ENCODE measurements around the gene EXT2. TPM values are rescaled to one million over a fixed set of nuclear protein-coding genes. Genes with fewer than 3 reads are reported as not detected.

EXT2 gene
- total and polyA plus RNA-seq, 4 donors, result 18.0 to 95.3 (median 45.9) TPM

GRCh38 chr11:44267750-44268613, 172.5 kb downstream of the EXT2 start:
- no peaks in the 10 kb centered on the region for H3K27me3 ChIP-seq (ENCODE audit: control insufficient read depth in 3 of 3, insufficient read depth in 3 of 3, low read length in 2 of 3)
- DNase-seq (no peak), ATAC-seq (ENCODE audit: insufficient read depth, low FRiP score) (no peak)
- peaks cover 0 to 10% (median 0%) of the 10 kb centered on the region in 5 donors for H3K4me1 ChIP-seq (ENCODE audit: control insufficient read depth in 5 of 5, insufficient read depth in 5 of 5, low read length in 5 of 5)
- H3K36me3 ChIP-seq (ENCODE audit: control insufficient read depth in 4 of 4, insufficient read depth in 4 of 4, low read length in 4 of 4), result no peaks in the 10 kb centered on the region
- no peak overlapping the region for H3K4me3 ChIP-seq
- H3K27ac ChIP-seq (ENCODE audit: low read depth in 1 of 2, low read length in 1 of 2), result no peak overlapping the region
- 84 to 86% methylated on average over 8 of the region's 8 CpGs for WGBS, 2 donors
- H3K9ac ChIP-seq (ENCODE audit: insufficient read depth in 1 of 2, low read length in 2 of 2), result no peak overlapping the region
- no peak for TF ChIP-seq CTCF (IDR thresholded peaks at IDR 0.05; ENCODE audit: control extremely low read depth, extremely low read depth)
- no peaks in the 10 kb centered on the region for H3K9me3 ChIP-seq (ENCODE audit: control insufficient read depth in 4 of 4, insufficient read depth in 3 of 4, low read length in 3 of 4)

DNA sequence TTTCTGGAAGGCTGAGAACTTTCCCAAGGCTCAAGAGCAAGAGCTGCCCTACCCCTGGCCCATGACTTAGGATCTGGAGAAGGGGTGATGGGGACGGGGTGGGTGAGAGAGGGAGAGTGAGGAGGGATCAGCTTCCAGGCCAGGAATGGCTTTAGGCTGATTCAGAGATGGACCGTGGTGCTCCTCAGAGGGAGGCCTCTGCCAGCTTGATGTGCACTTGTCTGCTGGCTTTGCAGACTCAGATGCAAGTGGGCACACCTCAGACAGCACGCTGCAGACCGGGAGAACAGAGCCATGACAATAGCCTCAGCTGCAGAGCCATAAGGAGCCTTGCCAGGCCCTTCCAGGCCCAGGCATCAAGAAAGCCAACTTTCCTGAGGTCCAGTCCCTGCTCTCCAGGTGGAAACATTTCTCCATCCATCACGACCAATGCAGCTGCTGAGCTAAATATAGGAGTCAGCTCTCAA, 173.2 kb downstream of the EXT2 start:
- WGBS, 2 donors, result 80 to 87% methylated on average over 5 of the region's 5 CpGs
- Histone ChIP-seq H3K27ac (ENCODE audit: low read depth in 1 of 2, low read length in 1 of 2) (no peak overlapping the region), H3K27me3 (ENCODE audit: control insufficient read depth in 3 of 3, insufficient read depth in 3 of 3, low read length in 2 of 3) (no peaks in the 10 kb centered on the region)

DNA sequence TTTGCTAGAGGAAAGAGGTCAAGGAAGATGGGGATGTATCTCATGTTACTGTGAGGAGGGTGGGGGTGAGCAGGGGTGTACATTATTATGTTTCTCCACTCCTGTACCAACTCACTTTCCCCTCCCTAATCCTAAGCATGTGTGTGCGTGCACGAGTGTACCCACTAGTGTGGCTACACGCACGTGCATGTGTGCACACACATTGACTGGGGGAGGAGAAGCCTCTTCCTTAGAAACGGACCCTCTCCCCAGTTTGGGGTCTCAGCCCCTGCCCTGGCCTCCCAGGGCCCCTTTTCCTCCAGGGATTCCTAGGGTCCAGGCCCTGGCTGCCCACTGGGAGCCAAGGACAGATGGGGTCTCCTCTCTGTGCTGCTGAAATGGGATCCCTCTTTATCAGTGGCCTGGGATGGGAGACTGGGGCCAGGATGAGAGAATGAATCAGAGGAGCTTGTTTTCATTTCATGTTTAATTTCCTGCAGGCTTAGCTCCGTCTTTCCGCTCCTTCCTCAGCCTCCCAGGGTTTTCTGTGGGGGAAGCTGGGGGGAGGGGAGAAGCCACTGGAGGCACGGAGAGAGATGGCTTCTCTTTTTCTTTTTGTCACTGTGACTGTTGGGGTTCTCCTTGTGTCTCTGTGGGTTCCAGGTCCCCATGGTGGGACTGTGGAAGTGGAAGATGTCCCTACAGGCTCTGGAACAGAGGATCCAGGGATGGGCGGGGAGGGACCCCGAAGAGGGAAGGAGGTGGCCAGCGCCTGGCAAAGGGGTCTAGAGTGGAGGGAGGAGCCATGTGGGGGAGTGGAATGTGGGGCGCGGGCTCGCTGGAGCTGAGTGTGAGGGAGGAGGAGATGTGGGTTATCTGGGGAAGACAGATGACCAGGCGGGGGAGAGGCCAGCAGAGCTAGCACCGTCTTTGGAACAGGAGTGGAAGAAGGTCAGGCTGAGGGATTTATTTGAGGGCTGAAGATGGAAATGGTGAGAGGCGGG, 174.2 kb downstream of the EXT2 start:
- no peak overlapping the region for H3K9ac ChIP-seq (ENCODE audit: insufficient read depth in 1 of 2, low read length in 2 of 2)
- no peaks in the 10 kb centered on the region for H3K27me3 ChIP-seq (ENCODE audit: control insufficient read depth in 3 of 3, insufficient read depth in 3 of 3, low read length in 2 of 3)
- ATAC-seq (ENCODE audit: insufficient read depth, low FRiP score) (no peak), DNase-seq (peak; percentile 31 to 43 (median 33))
- no peak for TF ChIP-seq CTCF (IDR thresholded peaks at IDR 0.05; ENCODE audit: control extremely low read depth, extremely low read depth)
- no peak overlapping the region for H3K4me3 ChIP-seq
- 62 to 86% methylated on average over 16 to 17 of the region's 17 CpGs for WGBS, 2 donors
- peaks cover 0 to 2% (median 0%) of the 10 kb centered on the region in 4 donors for H3K9me3 ChIP-seq (ENCODE audit: control insufficient read depth in 4 of 4, insufficient read depth in 3 of 4, low read length in 3 of 4)
- peaks cover 0 to 10% (median 0%) of the 10 kb centered on the region in 5 donors for H3K4me1 ChIP-seq (ENCODE audit: control insufficient read depth in 5 of 5, insufficient read depth in 5 of 5, low read length in 5 of 5)
- no peaks in the 10 kb centered on the region for H3K36me3 ChIP-seq (ENCODE audit: control insufficient read depth in 4 of 4, insufficient read depth in 4 of 4, low read length in 4 of 4)
- no peak overlapping the region for H3K27ac ChIP-seq (ENCODE audit: low read depth in 1 of 2, low read length in 1 of 2)

More for the DNA sequence above, 173.2 kb downstream of the EXT2 start:
- no peak overlapping the region for H3K9ac ChIP-seq (ENCODE audit: insufficient read depth in 1 of 2, low read length in 2 of 2)
- DNase-seq (no peak), ATAC-seq (ENCODE audit: insufficient read depth, low FRiP score) (no peak)
- no peak for TF ChIP-seq CTCF (IDR thresholded peaks at IDR 0.05; ENCODE audit: control extremely low read depth, extremely low read depth)
- peaks cover 0 to 10% (median 0%) of the 10 kb centered on the region in 5 donors for H3K4me1 ChIP-seq (ENCODE audit: control insufficient read depth in 5 of 5, insufficient read depth in 5 of 5, low read length in 5 of 5)
- H3K4me3 ChIP-seq, result no peak overlapping the region
- no peaks in the 10 kb centered on the region for H3K36me3 ChIP-seq (ENCODE audit: control insufficient read depth in 4 of 4, insufficient read depth in 4 of 4, low read length in 4 of 4)
- no peaks in the 10 kb centered on the region for H3K9me3 ChIP-seq (ENCODE audit: control insufficient read depth in 4 of 4, insufficient read depth in 3 of 4, low read length in 3 of 4)
